Measurements from ENCODE around the gene PDE6A. TPM values are rescaled to one million over a fixed set of nuclear protein-coding genes. Genes with fewer than 3 reads are reported as not detected.

Gene PDE6A
- total and polyA plus RNA-seq, 9 of the 15 experiments (the other 6 are each of a cell fraction or from before 2014, with no cell fraction given): 0.01 to 0.04 (median 0.01) TPM; not detected in 6

DNA sequence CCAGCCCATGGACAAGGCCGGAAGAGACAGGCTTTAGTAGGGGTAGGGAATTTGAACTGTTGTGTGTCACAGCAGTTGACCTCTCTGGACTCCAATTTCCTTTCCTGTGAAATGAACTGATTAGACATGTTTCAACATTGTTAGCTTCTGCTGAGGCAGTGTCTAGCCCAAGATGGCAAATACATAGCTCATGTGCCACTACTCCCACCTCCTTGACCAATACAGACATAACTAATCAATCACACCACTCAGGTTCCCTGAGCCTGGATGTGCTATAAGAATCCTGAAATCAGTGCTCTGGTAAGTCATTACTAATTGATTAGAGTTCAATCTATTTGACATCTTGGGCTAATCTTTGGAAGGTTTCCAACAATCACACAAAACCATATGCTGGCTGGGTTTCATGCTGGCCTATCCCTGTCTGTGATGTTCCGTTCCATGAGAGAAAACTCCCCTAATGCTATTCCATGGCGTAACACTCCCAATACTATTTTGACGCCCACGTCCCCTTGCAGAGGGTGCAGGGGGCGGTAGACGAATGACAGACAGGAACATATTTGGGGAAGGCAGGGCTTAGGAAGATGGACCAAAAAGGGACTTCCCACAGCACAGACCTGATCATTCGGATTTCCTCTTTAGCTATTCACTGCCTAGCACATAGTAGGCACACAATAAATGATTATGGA is 95.2 kb downstream of the PDE6A start:
- POLR2A ChIA-PET: interaction anchor here (0.5 to 1.6 kb wide), 4 partner anchors 19 to 217 kb away, joined by 3 read pairs; no protein-coding TSS in a partner anchor
- Histone ChIP-seq H3K4me1 (replicated peaks in 1 of 2; ENCODE audit: control insufficient read depth in 2 of 2, insufficient read depth in 2 of 2, low read length in 2 of 2) (no peaks in the 10 kb centered on the region), H3K9me1 (ENCODE audit: control insufficient read depth, insufficient read depth, low read length) (peaks cover 3% of the 10 kb centered on the region), H3K9me3 (replicated peaks; ENCODE audit: control insufficient read depth, insufficient read depth, low read depth, low read length) (no peaks in the 10 kb centered on the region), H3K27me3 (ENCODE audit: control insufficient read depth in 2 of 2, insufficient read depth in 2 of 2, low read length in 2 of 2) (no peaks in the 10 kb centered on the region), H3K36me3 (ENCODE audit: control insufficient read depth, insufficient read depth, low read length) (peaks cover 74% of the 10 kb centered on the region), H3K4me2 (ENCODE audit: insufficient read depth, low read length) (no peak overlapping the region), H2AFZ (ENCODE audit: low read depth, low read length) (no peak overlapping the region), H3K27ac (ENCODE audit: extremely low read depth, low read depth, low read length) (no peak overlapping the region), H3K79me2 (ENCODE audit: control insufficient read depth, insufficient read depth, low read length) (no peaks in the 10 kb centered on the region), H4K20me1 (replicated peaks; ENCODE audit: control insufficient read depth, insufficient read depth, low read length) (no peaks in the 10 kb centered on the region; the same call in 1 of the 2 replicates), H3K9ac (ENCODE audit: insufficient read depth in 1 of 2, low read depth in 2 of 2, low read length in 2 of 2) (no peak overlapping the region), H3K4me3 (no peak overlapping the region)
- WGBS (ENCODE audit: insufficient coverage, low coverage, missing lambda C conversion rate): 93% methylated on average over 8 of the region's 8 CpGs
- CTCF ChIA-PET (ENCODE audit: low intra/inter-chr PET ratio): no interaction called here
- DNase-seq (ENCODE audit: extremely low read depth in 1 of 4, low spot score in 3 of 4): no peak
- no peak for ATAC-seq
- in situ Hi-C loops (cut with MboI): no loop called here
- FAIRE-seq: no peak
- intact Hi-C loops (cut with micrococcal nuclease): no loop called here
- no TSS peak for BruUV-seq (replicated peaks)
- peak; percentile 89 for TF ChIP-seq ZNF23 (CRISPR knock-in tag; IDR thresholded peaks at IDR 0.05)
- TF ChIP-seq NELFE (IDR thresholded peaks at IDR 0.05; ENCODE audit: insufficient read depth, insufficient read length): no peak
- no peak for TF ChIP-seq DPF2 (IDR thresholded peaks at IDR 0.05)
- TF ChIP-seq PRPF4 (IDR thresholded peaks at IDR 0.05; ENCODE audit: insufficient read depth, low read depth, low read length, poor library complexity, severe bottlenecking): no peak
- TF ChIP-seq NCOA4 (IDR thresholded peaks at IDR 0.05; ENCODE audit: partially characterized antibody): no peak
- TF ChIP-seq, protein P1, sequence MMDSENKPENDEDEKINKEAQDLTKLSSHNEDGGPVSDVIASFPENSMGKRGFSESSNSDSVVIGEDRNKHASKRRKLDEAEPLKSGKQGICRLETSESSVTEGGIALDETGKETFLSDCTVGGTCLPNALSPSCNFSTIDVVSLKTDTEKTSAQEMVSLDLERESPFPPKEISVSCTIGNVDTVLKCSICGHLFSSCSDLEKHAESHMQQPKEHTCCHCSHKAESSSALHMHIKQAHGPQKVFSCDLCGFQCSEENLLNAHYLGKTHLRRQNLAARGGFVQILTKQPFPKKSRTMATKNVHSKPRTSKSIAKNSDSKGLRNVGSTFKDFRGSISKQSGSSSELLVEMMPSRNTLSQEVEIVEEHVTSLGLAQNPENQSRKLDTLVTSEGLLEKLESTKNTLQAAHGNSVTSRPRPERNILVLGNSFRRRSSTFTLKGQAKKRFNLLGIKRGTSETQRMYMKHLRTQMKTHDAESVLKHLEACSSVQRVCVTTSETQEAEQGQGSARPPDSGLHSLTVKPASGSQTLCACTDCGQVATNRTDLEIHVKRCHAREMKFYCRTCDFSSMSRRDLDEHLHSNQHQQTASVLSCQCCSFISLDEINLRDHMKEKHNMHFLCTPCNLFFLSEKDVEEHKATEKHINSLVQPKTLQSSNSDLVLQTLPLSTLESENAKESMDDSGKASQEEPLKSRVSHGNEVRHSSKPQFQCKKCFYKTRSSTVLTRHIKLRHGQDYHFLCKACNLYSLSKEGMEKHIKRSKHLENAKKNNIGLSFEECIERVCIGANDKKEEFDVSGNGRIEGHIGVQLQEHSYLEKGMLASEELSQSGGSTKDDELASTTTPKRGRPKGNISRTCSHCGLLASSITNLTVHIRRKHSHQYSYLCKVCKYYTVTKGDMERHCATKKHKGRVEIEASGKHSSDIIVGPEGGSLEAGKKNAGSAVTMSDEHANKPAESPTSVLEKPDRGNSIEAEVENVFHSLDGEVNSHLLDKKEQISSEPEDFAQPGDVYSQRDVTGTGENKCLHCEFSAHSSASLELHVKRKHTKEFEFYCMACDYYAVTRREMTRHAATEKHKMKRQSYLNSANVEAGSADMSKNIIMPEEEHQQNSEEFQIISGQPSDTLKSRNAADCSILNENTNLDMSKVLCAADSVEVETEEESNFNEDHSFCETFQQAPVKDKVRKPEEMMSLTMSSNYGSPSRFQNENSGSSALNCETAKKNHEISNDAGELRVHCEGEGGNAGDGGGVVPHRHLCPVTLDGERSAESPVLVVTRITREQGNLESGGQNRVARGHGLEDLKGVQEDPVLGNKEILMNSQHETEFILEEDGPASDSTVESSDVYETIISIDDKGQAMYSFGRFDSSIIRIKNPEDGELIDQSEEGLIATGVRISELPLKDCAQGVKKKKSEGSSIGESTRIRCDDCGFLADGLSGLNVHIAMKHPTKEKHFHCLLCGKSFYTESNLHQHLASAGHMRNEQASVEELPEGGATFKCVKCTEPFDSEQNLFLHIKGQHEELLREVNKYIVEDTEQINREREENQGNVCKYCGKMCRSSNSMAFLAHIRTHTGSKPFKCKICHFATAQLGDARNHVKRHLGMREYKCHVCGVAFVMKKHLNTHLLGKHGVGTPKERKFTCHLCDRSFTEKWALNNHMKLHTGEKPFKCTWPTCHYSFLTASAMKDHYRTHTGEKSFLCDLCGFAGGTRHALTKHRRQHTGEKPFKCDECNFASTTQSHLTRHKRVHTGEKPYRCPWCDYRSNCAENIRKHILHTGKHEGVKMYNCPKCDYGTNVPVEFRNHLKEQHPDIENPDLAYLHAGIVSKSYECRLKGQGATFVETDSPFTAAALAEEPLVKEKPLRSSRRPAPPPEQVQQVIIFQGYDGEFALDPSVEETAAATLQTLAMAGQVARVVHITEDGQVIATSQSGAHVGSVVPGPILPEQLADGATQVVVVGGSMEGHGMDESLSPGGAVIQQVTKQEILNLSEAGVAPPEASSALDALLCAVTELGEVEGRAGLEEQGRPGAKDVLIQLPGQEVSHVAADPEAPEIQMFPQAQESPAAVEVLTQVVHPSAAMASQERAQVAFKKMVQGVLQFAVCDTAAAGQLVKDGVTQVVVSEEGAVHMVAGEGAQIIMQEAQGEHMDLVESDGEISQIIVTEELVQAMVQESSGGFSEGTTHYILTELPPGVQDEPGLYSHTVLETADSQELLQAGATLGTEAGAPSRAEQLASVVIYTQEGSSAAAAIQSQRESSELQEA (IDR thresholded peaks at IDR 0.05; ENCODE audit: low read depth): no peak
- TF ChIP-seq SRSF9 (IDR thresholded peaks at IDR 0.05; ENCODE audit: borderline replicate concordance, low read depth, low read length): no peak
- 0 out of 4 replicates have a peak, but pooled peaks of 1 of the 2 experiments have one; percentile 18 for TF ChIP-seq MLLT1 (IDR thresholded peaks at IDR 0.05)
- TF ChIP-seq ADNP (tag; IDR thresholded peaks at IDR 0.05): no peak
- TF ChIP-seq ZBTB17 (CRISPR knock-in tag; IDR thresholded peaks at IDR 0.05): peak; percentile 89
- no peak for TF ChIP-seq TBP (optimal IDR thresholded peaks at IDR 0.05; ENCODE audit: low read depth, low read length)
- 0 out of 2 replicates have a peak, but pooled peaks have one; percentile 50 for TF ChIP-seq ZKSCAN1 (IDR thresholded peaks at IDR 0.05; ENCODE audit: low read depth, low read length)
- TF ChIP-seq OTX1 (CRISPR knock-in tag; IDR thresholded peaks at IDR 0.05): no peak
